Osteoblast (primary cell): ENCODE data around the gene MVD. TPM values are rescaled to one million over a fixed set of nuclear protein-coding genes. Genes with fewer than 3 reads are reported as not detected.

Source experiments
- DNase-seq: peaks from one replicate; pipeline ENCODE4 v3.0.0; 2011; ENCODE audit warnings: low spot score, mixed read lengths; ENCODE audit not compliant: insufficient read length; ENCODE audit errors: missing footprints
- H2AFZ ChIP-seq: 2 replicates; pipeline ENCODE4 v1.6.0; 2011; ENCODE audit warnings: mild to moderate bottlenecking, low read length
- H3K27ac ChIP-seq: 2 replicates; pipeline ENCODE4 v1.5.1; 2011; ENCODE audit warnings: mild to moderate bottlenecking, low read depth, low read length, moderate library complexity
- H3K27me3 ChIP-seq: 2 replicates; pipeline ENCODE4 v1.6.0; 2012; ENCODE audit warnings: mild to moderate bottlenecking, control low read depth, inconsistent platforms, low read length, moderate library complexity; ENCODE audit not compliant: insufficient read depth
- H3K36me3 ChIP-seq: 2 replicates; pipeline ENCODE4 v1.5.1; 2011; ENCODE audit warnings: mild to moderate bottlenecking, low read length, control low read depth, moderate library complexity; ENCODE audit not compliant: insufficient read depth
- H3K4me1 ChIP-seq: 2 replicates; pipeline ENCODE4 v1.5.1; 2011; ENCODE audit warnings: mild to moderate bottlenecking, low read length, control low read depth, moderate library complexity; ENCODE audit not compliant: insufficient read depth
- H3K4me2 ChIP-seq: 2 replicates; pipeline ENCODE4 v1.6.0; 2011; ENCODE audit warnings: mild to moderate bottlenecking, low read length; ENCODE audit not compliant: insufficient read depth
- H3K4me3 ChIP-seq: fragments of 200-600 bp; sonication (generic); 3 replicates; pipeline ENCODE4 v1.5.1; 2012; ENCODE audit warnings: mild to moderate bottlenecking, low read length, inconsistent platforms; ENCODE audit not compliant: insufficient read depth
- H3K79me2 ChIP-seq: 2 replicates; pipeline ENCODE4 v1.6.0; 2012; ENCODE audit warnings: mild to moderate bottlenecking, low read length, control low read depth, inconsistent platforms; ENCODE audit not compliant: insufficient read depth
- H3K9me3 ChIP-seq: 2 replicates; pipeline ENCODE4 v1.5.1; 2011; ENCODE audit warnings: low read depth, low read length, control low read depth
- H4K20me1 ChIP-seq: 2 replicates; pipeline ENCODE4 v1.6.0; 2012; ENCODE audit warnings: mild to moderate bottlenecking, low read length, control low read depth; ENCODE audit not compliant: insufficient read depth
- CTCF ChIP-seq: IDR thresholded peaks from 2 replicates; pipeline ENCODE4 v1.5.1; 2011; ENCODE audit warnings: mild to moderate bottlenecking, low read depth, low read length, moderate library complexity; ENCODE audit errors: extremely low read depth
- total RNA-seq: library from RNA; depleted of rRNA; stranded (reverse); fragments of >200 nt; gene quantifications from 2 replicates; pipeline ENCODE4 v1.2.3, GENCODE V29; 2012

MVD gene
- total RNA-seq, 1 donor: 67.3 TPM

GRCh38 chr16:88645941-88646340, 16.9 kb downstream of the MVD start:
- no peak overlapping the region for H2AFZ ChIP-seq
- H3K4me3 ChIP-seq: no peak overlapping the region
- DNase-seq: peak; percentile 88
- H3K4me1 ChIP-seq: peaks cover 5% of the 10 kb centered on the region
- no peak overlapping the region for H3K4me2 ChIP-seq
- no peaks in the 10 kb centered on the region for H3K36me3 ChIP-seq
- H3K27ac ChIP-seq: no peak overlapping the region
- H4K20me1 ChIP-seq: peaks cover 13% of the 10 kb centered on the region
- peaks cover 3% of the 10 kb centered on the region for H3K79me2 ChIP-seq
- no peak for TF ChIP-seq CTCF
- H3K9me3 ChIP-seq: no peaks in the 10 kb centered on the region
- peaks cover 2% of the 10 kb centered on the region for H3K27me3 ChIP-seq

- H3K4me2 ChIP-seq: no peak overlapping the region
- no peaks in the 10 kb centered on the region for H3K36me3 ChIP-seq
- no peak overlapping the region for H3K27ac ChIP-seq
- no peak for DNase-seq
- H3K79me2 ChIP-seq: peaks cover 3% of the 10 kb centered on the region
- H3K27me3 ChIP-seq: peaks cover 7% of the 10 kb centered on the region
- no peaks in the 10 kb centered on the region for H3K9me3 ChIP-seq
- TF ChIP-seq CTCF: no peak
- H2AFZ ChIP-seq: no peak overlapping the region
- H3K4me3 ChIP-seq: no peak overlapping the region
- H3K4me1 ChIP-seq: peaks cover 5% of the 10 kb centered on the region
- peaks cover 13% of the 10 kb centered on the region for H4K20me1 ChIP-seq
These were observed 17.4 kb downstream of the MVD start for GRCh38 chr16:88645455-88645854.

DNA sequence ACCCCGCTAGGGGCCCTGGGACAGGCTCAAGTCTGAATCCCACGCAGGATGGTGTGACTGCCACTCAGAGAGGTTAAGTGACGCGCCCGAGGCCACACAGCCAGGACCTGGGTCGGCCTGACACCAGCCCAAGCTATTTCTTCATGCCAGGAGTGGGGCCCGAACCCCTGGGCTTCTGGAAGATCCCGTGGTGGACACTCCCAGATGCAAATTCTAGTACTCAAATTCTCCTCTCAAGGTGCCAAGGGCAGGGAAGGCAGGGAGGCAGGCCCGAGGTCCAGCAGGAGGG, 19.3 kb downstream of the MVD start:
- no peak overlapping the region for H3K27ac ChIP-seq
- no peak for DNase-seq
- no peak for TF ChIP-seq CTCF
- peaks cover 26% of the 10 kb centered on the region for H3K27me3 ChIP-seq
- H2AFZ ChIP-seq: no peak overlapping the region
- H3K4me3 ChIP-seq: no peak overlapping the region
- no peaks in the 10 kb centered on the region for H3K4me1 ChIP-seq
- no peaks in the 10 kb centered on the region for H3K9me3 ChIP-seq
- no peaks in the 10 kb centered on the region for H3K79me2 ChIP-seq
- peaks cover 4% of the 10 kb centered on the region for H4K20me1 ChIP-seq
- H3K4me2 ChIP-seq: no peak overlapping the region
- no peaks in the 10 kb centered on the region for H3K36me3 ChIP-seq

DNA sequence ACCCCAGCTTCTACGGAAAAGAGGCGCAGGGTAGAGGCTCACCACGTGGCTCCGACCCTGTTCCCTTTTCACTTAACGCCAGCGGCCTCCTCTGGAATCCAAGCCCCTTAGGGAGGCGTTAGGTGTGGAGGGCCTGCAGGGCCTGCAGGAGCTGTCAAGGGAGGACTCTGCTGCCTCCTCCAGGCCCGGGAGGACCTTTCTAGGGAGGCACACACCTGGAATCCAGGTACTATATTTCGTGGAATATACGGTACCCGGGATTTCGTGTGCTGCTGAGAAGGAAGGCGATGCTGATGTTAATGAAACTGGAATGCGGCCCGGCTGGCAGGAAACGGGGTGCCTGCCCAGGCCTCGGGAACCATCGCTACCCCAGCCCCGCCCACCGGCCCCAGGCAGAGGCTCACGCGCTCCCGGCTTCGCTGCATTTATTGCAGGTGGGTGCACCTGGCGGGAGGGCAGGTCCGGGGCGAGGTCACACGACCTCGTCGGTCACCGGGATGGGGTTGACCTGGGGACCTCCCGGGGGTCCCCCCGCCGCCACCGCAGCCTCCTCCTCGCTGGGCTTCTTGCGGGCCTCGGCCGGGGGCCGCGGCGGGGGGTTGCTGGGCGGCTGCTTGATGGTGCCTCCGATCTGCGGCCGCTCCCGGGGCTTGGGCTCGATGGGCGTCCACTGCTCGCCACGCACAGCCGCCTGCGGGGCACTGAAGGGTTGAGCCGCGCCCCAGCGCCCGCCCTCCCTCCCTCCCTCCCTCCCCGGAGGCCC, 19.8 kb downstream of the MVD start:
- no peaks in the 10 kb centered on the region for H3K36me3 ChIP-seq
- H3K9me3 ChIP-seq: no peaks in the 10 kb centered on the region
- H3K27ac ChIP-seq: no peak overlapping the region
- H3K4me3 ChIP-seq: no peak overlapping the region
- no peak overlapping the region for H2AFZ ChIP-seq
- no peak for DNase-seq
- no peak for TF ChIP-seq CTCF
- H4K20me1 ChIP-seq: peaks cover 4% of the 10 kb centered on the region
- no peaks in the 10 kb centered on the region for H3K79me2 ChIP-seq
- H3K4me1 ChIP-seq: no peaks in the 10 kb centered on the region
- H3K27me3 ChIP-seq: peaks cover 31% of the 10 kb centered on the region
- H3K4me2 ChIP-seq: no peak overlapping the region
